OCI-LY7 (cell line): ENCODE data around the gene PRMT3.

Experiments
- EZH2phosphoT487 ChIP-seq: fragments of 200-600 bp; sonication (generic); IDR thresholded peaks from 2 replicates; pipeline ENCODE4 v1.6.1; 2018; ENCODE audit warnings: low read depth, borderline replicate concordance, mild to moderate bottlenecking, mixed run types, antibody characterized with exemption, low read length, moderate library complexity, mixed read lengths
- TF ChIP-seq, protein P1 (sequence below): fragments of 200-600 bp; sonication (generic); conservative IDR thresholded peaks from 2 replicates; pipeline ENCODE4 v1.5.1; 2014; ENCODE audit warnings: mild to moderate bottlenecking, antibody characterized with exemption, low read length, moderate library complexity, mixed read lengths

DNA sequence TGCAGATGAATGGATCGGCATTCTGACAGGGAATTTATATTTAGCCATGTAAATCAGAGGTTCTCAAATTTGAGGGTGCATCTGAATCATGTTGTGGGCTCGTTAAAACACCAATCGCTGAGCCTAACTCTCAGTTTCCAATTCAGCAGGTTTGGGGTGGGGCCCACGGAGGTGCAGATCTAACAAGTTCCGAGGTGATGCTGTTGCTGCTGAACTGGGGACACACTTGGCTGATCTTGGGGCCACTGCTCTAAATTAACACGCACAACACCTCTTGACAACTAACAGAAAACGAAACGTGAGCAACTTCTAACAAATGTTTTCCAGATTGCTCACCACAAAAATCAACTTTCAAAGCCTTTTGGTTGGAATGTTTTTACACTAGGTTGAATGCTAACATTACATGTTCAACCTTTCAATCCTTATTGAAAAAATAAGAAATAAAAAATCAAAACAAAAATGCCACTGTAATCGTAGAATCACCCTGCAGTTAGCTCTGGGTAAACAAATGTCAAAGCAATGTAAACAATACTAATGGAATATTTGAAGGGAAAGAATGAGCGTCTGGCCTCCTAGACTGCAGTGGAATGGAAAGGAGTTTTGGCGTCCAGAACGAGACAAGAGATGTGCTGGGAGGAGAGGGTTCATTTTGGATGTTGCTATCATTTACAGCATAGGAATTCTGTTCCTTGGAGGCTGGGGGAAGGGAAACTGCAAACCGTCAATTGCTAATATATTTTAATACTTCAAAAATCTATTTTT lies 143.6 kb downstream of the PRMT3 start:
- TF ChIP-seq, protein P1, sequence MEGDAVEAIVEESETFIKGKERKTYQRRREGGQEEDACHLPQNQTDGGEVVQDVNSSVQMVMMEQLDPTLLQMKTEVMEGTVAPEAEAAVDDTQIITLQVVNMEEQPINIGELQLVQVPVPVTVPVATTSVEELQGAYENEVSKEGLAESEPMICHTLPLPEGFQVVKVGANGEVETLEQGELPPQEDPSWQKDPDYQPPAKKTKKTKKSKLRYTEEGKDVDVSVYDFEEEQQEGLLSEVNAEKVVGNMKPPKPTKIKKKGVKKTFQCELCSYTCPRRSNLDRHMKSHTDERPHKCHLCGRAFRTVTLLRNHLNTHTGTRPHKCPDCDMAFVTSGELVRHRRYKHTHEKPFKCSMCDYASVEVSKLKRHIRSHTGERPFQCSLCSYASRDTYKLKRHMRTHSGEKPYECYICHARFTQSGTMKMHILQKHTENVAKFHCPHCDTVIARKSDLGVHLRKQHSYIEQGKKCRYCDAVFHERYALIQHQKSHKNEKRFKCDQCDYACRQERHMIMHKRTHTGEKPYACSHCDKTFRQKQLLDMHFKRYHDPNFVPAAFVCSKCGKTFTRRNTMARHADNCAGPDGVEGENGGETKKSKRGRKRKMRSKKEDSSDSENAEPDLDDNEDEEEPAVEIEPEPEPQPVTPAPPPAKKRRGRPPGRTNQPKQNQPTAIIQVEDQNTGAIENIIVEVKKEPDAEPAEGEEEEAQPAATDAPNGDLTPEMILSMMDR = no peak
- no peak for TF ChIP-seq EZH2phosphoT487
